Endothelial cell (in vitro differentiated cells): ENCODE data around the gene H1-8. TPM values are rescaled to one million over a fixed set of nuclear protein-coding genes. Genes with fewer than 3 reads are reported as not detected.

Source experiments
- DNase-seq: peaks from one replicate; pipeline ENCODE4 v3.0.0; 2021; ENCODE audit warnings: low spot score
- H3K27ac Mint-ChIP-seq: one replicate; pipeline ENCODE4 v1.8.0; 2021; ENCODE audit warnings: mixed read lengths, inconsistent platforms; ENCODE audit not compliant: unreplicated experiment
- H3K27me3 Mint-ChIP-seq: one replicate; pipeline ENCODE4 v1.8.0; 2021; ENCODE audit warnings: mild to moderate bottlenecking, moderate library complexity, mixed read lengths, inconsistent platforms; ENCODE audit not compliant: unreplicated experiment
- H3K36me3 Mint-ChIP-seq: one replicate; pipeline ENCODE4 v1.8.0; 2021; ENCODE audit warnings: mild to moderate bottlenecking, low read depth, mixed read lengths, inconsistent platforms; ENCODE audit not compliant: unreplicated experiment
- H3K4me1 Mint-ChIP-seq: one replicate; pipeline ENCODE4 v1.8.0; 2021; ENCODE audit warnings: mild to moderate bottlenecking, mixed read lengths, inconsistent platforms; ENCODE audit not compliant: unreplicated experiment
- H3K4me3 Mint-ChIP-seq: one replicate; pipeline ENCODE4 v1.8.0; 2021; ENCODE audit warnings: mild to moderate bottlenecking, mixed read lengths, inconsistent platforms; ENCODE audit not compliant: unreplicated experiment
- H3K9me3 Mint-ChIP-seq: one replicate; pipeline ENCODE4 v1.8.0; 2021; ENCODE audit warnings: mixed read lengths, inconsistent platforms; ENCODE audit not compliant: unreplicated experiment
- CTCF ChIP-seq: fragments of 200-600 bp; sonication (generic); IDR thresholded peaks from one replicate; pipeline ENCODE4 v1.5.0; 2021; ENCODE audit warnings: antibody characterized with exemption; ENCODE audit not compliant: unreplicated experiment
- total RNA-seq: library from RNA; stranded (reverse); fragmentation: NEBNext Ultra II Directional; extraction: Animal tissue kit (Norgen Biotek cat#: 25700); gene quantifications from one replicate; pipeline ENCODE4 v1.2.1, GENCODE V29; 2021; ENCODE audit not compliant: unreplicated experiment

Gene H1-8
- total RNA-seq, 1 donor from 2014 or later = 2.7 TPM

GRCh38 chr3:129577366-129577765 is 34.4 kb downstream of the H1-8 start:
- Mint-ChIP-seq H3K36me3 (peaks cover 45% of the 10 kb centered on the region), H3K4me1 (peaks cover 7% of the 10 kb centered on the region), H3K27ac (peak overlapping the region; percentile 24), H3K27me3 (peaks cover 57% of the 10 kb centered on the region), H3K4me3 (no peak overlapping the region), H3K9me3 (no peaks in the 10 kb centered on the region)
- TF ChIP-seq CTCF = no peak
- DNase-seq = no peak

GRCh38 chr3:129577925-129578786 is 35.2 kb downstream of the H1-8 start:
- H3K9me3 Mint-ChIP-seq = no peaks in the 10 kb centered on the region
- H3K27ac Mint-ChIP-seq = peak overlapping the region; percentile 24
- H3K4me3 Mint-ChIP-seq = no peak overlapping the region
- peaks cover 44% of the 10 kb centered on the region for H3K36me3 Mint-ChIP-seq
- DNase-seq = no peak
- H3K4me1 Mint-ChIP-seq = peaks cover 5% of the 10 kb centered on the region
- no peak for TF ChIP-seq CTCF
- peaks cover 55% of the 10 kb centered on the region for H3K27me3 Mint-ChIP-seq

- TF ChIP-seq CTCF = no peak
- peak overlapping the region; percentile 37 for H3K4me3 Mint-ChIP-seq
- H3K36me3 Mint-ChIP-seq = peaks cover 48% of the 10 kb centered on the region
- H3K27ac Mint-ChIP-seq = no peak overlapping the region
- H3K27me3 Mint-ChIP-seq = peaks cover 54% of the 10 kb centered on the region
- H3K4me1 Mint-ChIP-seq = peaks cover 7% of the 10 kb centered on the region
- no peaks in the 10 kb centered on the region for H3K9me3 Mint-ChIP-seq
- no peak for DNase-seq
Observed at GRCh38 chr3:129579991-129580390, 37.0 kb downstream of the H1-8 start.

- peak overlapping the region; percentile 82 for H3K4me3 Mint-ChIP-seq
- TF ChIP-seq CTCF = no peak
- H3K27me3 Mint-ChIP-seq = peaks cover 49% of the 10 kb centered on the region
- peaks cover 4% of the 10 kb centered on the region for H3K4me1 Mint-ChIP-seq
- DNase-seq = no peak
- no peaks in the 10 kb centered on the region for H3K9me3 Mint-ChIP-seq
- no peak overlapping the region for H3K27ac Mint-ChIP-seq
- peaks cover 45% of the 10 kb centered on the region for H3K36me3 Mint-ChIP-seq
Observed at GRCh38 chr3:129581623-129582022, 38.6 kb downstream of the H1-8 start.

GRCh38 chr3:129582799-129583198 is 39.8 kb downstream of the H1-8 start:
- Mint-ChIP-seq H3K4me3 (no peak overlapping the region), H3K27me3 (peaks cover 41% of the 10 kb centered on the region), H3K9me3 (no peaks in the 10 kb centered on the region), H3K27ac (no peak overlapping the region), H3K36me3 (peaks cover 52% of the 10 kb centered on the region), H3K4me1 (peaks cover 6% of the 10 kb centered on the region)
- no peak for DNase-seq
- no peak for TF ChIP-seq CTCF
